ENCODE data around the gene HOXC11. TPM values are rescaled to one million over a fixed set of nuclear protein-coding genes. Genes with fewer than 3 reads are reported as not detected.

HOXC11 gene
- total and polyA plus RNA-seq, 2 experiments from 2014 or later = not detected

- Histone ChIP-seq H3K9me2 (ENCODE audit: insufficient read depth) (no peaks in the 10 kb centered on the region), H3K79me2 (replicated peaks; ENCODE audit: insufficient read depth) (no peaks in the 10 kb centered on the region), H3K4me2 (no peak overlapping the region), H2AFZ (no peak overlapping the region), H3K36me3 (ENCODE audit: insufficient read depth) (no peaks in the 10 kb centered on the region; the same call in 1 of the 2 replicates), H3K27me3 (ENCODE audit: insufficient read depth) (peaks cover 100% of the 10 kb centered on the region), H3F3A (replicated peaks; ENCODE audit: low read depth) (peaks cover 37% of the 10 kb centered on the region; the same call in 1 of the 2 replicates), H3K27ac (ENCODE audit: low read depth) (no peak overlapping the region), H3K4me3 (no peak overlapping the region), H3K4me1 (ENCODE audit: insufficient read depth) (peaks cover 43% of the 10 kb centered on the region), H4K20me1 (replicated peaks; ENCODE audit: insufficient read depth) (peaks cover 52% of the 10 kb centered on the region)
- peaks cover 99% of the 10 kb centered on the region for H3K27me3 Mint-ChIP-seq (ENCODE audit: insufficient read depth, low read depth, poor library complexity)
- H3K9me3 Mint-ChIP-seq = peaks cover 6% of the 10 kb centered on the region
- TF ChIP-seq, protein P1, sequence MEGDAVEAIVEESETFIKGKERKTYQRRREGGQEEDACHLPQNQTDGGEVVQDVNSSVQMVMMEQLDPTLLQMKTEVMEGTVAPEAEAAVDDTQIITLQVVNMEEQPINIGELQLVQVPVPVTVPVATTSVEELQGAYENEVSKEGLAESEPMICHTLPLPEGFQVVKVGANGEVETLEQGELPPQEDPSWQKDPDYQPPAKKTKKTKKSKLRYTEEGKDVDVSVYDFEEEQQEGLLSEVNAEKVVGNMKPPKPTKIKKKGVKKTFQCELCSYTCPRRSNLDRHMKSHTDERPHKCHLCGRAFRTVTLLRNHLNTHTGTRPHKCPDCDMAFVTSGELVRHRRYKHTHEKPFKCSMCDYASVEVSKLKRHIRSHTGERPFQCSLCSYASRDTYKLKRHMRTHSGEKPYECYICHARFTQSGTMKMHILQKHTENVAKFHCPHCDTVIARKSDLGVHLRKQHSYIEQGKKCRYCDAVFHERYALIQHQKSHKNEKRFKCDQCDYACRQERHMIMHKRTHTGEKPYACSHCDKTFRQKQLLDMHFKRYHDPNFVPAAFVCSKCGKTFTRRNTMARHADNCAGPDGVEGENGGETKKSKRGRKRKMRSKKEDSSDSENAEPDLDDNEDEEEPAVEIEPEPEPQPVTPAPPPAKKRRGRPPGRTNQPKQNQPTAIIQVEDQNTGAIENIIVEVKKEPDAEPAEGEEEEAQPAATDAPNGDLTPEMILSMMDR (conservative IDR thresholded peaks at IDR 0.05; ENCODE audit: low read depth in 2 of 2) = no peak
- TF ChIP-seq POLR2AphosphoS5 (IDR thresholded peaks at IDR 0.05; ENCODE audit: low read depth) (no peak), CREB1 (CRISPR knock-in tag; IDR thresholded peaks at IDR 0.05; ENCODE audit: low read depth) (no peak), STAT1 (IDR thresholded peaks at IDR 0.05; ENCODE audit: unreplicated experiment) (no peak), EZH2 (IDR thresholded peaks at IDR 0.05; ENCODE audit: low read depth, unreplicated experiment) (peak; percentile 60)
- TF ChIP-seq, protein P2, sequence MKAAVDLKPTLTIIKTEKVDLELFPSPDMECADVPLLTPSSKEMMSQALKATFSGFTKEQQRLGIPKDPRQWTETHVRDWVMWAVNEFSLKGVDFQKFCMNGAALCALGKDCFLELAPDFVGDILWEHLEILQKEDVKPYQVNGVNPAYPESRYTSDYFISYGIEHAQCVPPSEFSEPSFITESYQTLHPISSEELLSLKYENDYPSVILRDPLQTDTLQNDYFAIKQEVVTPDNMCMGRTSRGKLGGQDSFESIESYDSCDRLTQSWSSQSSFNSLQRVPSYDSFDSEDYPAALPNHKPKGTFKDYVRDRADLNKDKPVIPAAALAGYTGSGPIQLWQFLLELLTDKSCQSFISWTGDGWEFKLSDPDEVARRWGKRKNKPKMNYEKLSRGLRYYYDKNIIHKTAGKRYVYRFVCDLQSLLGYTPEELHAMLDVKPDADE (IDR thresholded peaks at IDR 0.05) = no peak
- no peaks in the 10 kb centered on the region; the same call in 2 of the 3 replicates for H3K36me3 Mint-ChIP-seq (ENCODE audit: low read depth)
- no peak for DNase-seq (ENCODE audit: low spot score)
- H3K4me1 Mint-ChIP-seq = peaks cover 24% of the 10 kb centered on the region
- no peak overlapping the region for H3K4me3 Mint-ChIP-seq
- ATAC-seq = no peak
- H3K27ac Mint-ChIP-seq = no peak overlapping the region
Observed at GRCh38 chr12:54026640-54027441, 53.9 kb downstream of the HOXC11 start.

MicroRNA genes within 50 kb of the gene (microRNA counts, 767-probe panel; counts per million panel counts)
- not detected for microRNA hsa-miR-196a-5p

Small RNAs within 50 kb of the gene (microRNA-seq; reads per million reads assigned to microRNA genes)
- gene MIR196A2 = 1.1 reads per million

Small RNAs within 50 kb of the gene (small RNA-seq; reads per million reads assigned to genes)
- gene AC012531.3 (ENCODE audit: low replicate concordance) (not detected), gene AC012531.4 (ENCODE audit: low replicate concordance) (not detected), gene MIR196A2 (ENCODE audit: low replicate concordance) (not detected), gene RF01905 (ENCODE audit: low replicate concordance) (not detected), gene RF01906 (ENCODE audit: low replicate concordance) (not detected)

Other genes with a start within 250 kb of the HOXC11 start
- 20.4 and 21.3 TPM in 2 replicates for gene CALCOCO1, start 245.7 kb upstream of the HOXC11 start, total RNA-seq (2014; rRNA removed; shearing (Covaris generic))
- gene CALCOCO1, start 245.7 kb upstream of the HOXC11 start, polyA plus RNA-seq (2016; fragmentation: Nextera tagmentation; extraction: Ambion mirVana) = 4.6 and 6.5 TPM in 2 replicates
- gene CISTR, start 221.1 kb upstream of the HOXC11 start, total RNA-seq (2014; rRNA removed; shearing (Covaris generic)) = not detected in 2 replicates
- not detected in 2 replicates for gene CISTR, start 221.1 kb upstream of the HOXC11 start, polyA plus RNA-seq (2016; fragmentation: Nextera tagmentation; extraction: Ambion mirVana)
- gene HOXC13, start 34.3 kb upstream of the HOXC11 start, total RNA-seq (2014; rRNA removed; shearing (Covaris generic)) = 0.10 TPM in 1 of 2 replicates, not detected in the other
- gene HOXC13, start 34.3 kb upstream of the HOXC11 start, polyA plus RNA-seq (2016; fragmentation: Nextera tagmentation; extraction: Ambion mirVana) = not detected in 2 replicates
- gene HOXC12, start 18.2 kb upstream of the HOXC11 start, total RNA-seq (2014; rRNA removed; shearing (Covaris generic)) = not detected in 2 replicates
- not detected in 2 replicates for gene HOXC12, start 18.2 kb upstream of the HOXC11 start, polyA plus RNA-seq (2016; fragmentation: Nextera tagmentation; extraction: Ambion mirVana)
- not detected in 2 replicates for gene HOTAIR, start 1.8 kb downstream of the HOXC11 start, total RNA-seq (2014; rRNA removed; shearing (Covaris generic))
- gene HOTAIR, start 1.8 kb downstream of the HOXC11 start, polyA plus RNA-seq (2016; fragmentation: Nextera tagmentation; extraction: Ambion mirVana) = not detected in 2 replicates
- gene HOXC10, start 12.0 kb downstream of the HOXC11 start, total RNA-seq (2014; rRNA removed; shearing (Covaris generic)) = not detected in 2 replicates
- not detected in 2 replicates for gene HOXC10, start 12.0 kb downstream of the HOXC11 start, polyA plus RNA-seq (2016; fragmentation: Nextera tagmentation; extraction: Ambion mirVana)
- not detected in 2 replicates for gene HOXC9, start 27.0 kb downstream of the HOXC11 start, total RNA-seq (2014; rRNA removed; shearing (Covaris generic))
- gene HOXC9, start 27.0 kb downstream of the HOXC11 start, polyA plus RNA-seq (2016; fragmentation: Nextera tagmentation; extraction: Ambion mirVana) = not detected in 2 replicates
- gene HOXC8, start 35.9 kb downstream of the HOXC11 start, total RNA-seq (2014; rRNA removed; shearing (Covaris generic)) = not detected in 2 replicates
- gene HOXC8, start 35.9 kb downstream of the HOXC11 start, polyA plus RNA-seq (2016; fragmentation: Nextera tagmentation; extraction: Ambion mirVana) = not detected in 2 replicates
- not detected in 2 replicates for gene HOXC6, start 55.3 kb downstream of the HOXC11 start, total RNA-seq (2014; rRNA removed; shearing (Covaris generic))
- not detected in 2 replicates for gene HOXC6, start 55.3 kb downstream of the HOXC11 start, polyA plus RNA-seq (2016; fragmentation: Nextera tagmentation; extraction: Ambion mirVana)
- not detected in 2 replicates for gene HOXC5, start 59.9 kb downstream of the HOXC11 start, total RNA-seq (2014; rRNA removed; shearing (Covaris generic))
- not detected in 2 replicates for gene HOXC5, start 59.9 kb downstream of the HOXC11 start, polyA plus RNA-seq (2016; fragmentation: Nextera tagmentation; extraction: Ambion mirVana)
- not detected in 2 replicates for gene HOXC4, start 80.7 kb downstream of the HOXC11 start, total RNA-seq (2014; rRNA removed; shearing (Covaris generic))
- not detected in 2 replicates for gene HOXC4, start 80.7 kb downstream of the HOXC11 start, polyA plus RNA-seq (2016; fragmentation: Nextera tagmentation; extraction: Ambion mirVana)
- gene SMUG1, start 215.9 kb downstream of the HOXC11 start, total RNA-seq (2014; rRNA removed; shearing (Covaris generic)) = 19.6 and 23.8 TPM in 2 replicates
- 21.8 and 23.1 TPM in 2 replicates for gene SMUG1, start 215.9 kb downstream of the HOXC11 start, polyA plus RNA-seq (2016; fragmentation: Nextera tagmentation; extraction: Ambion mirVana)

Data from GM23338 (cell line).